CD1c-positive myeloid dendritic cell (primary cell): ENCODE data around the gene CMTR1.
A peak's percentile ranks its signal among the peaks of the same experiment; 100 is the strongest.

Experiments
- DNase-seq: peaks from one replicate; pipeline ENCODE4 v3.0.0-alpha.2; 2016; ENCODE audit errors: extremely low spot score

The CMTR1 gene

DNA sequence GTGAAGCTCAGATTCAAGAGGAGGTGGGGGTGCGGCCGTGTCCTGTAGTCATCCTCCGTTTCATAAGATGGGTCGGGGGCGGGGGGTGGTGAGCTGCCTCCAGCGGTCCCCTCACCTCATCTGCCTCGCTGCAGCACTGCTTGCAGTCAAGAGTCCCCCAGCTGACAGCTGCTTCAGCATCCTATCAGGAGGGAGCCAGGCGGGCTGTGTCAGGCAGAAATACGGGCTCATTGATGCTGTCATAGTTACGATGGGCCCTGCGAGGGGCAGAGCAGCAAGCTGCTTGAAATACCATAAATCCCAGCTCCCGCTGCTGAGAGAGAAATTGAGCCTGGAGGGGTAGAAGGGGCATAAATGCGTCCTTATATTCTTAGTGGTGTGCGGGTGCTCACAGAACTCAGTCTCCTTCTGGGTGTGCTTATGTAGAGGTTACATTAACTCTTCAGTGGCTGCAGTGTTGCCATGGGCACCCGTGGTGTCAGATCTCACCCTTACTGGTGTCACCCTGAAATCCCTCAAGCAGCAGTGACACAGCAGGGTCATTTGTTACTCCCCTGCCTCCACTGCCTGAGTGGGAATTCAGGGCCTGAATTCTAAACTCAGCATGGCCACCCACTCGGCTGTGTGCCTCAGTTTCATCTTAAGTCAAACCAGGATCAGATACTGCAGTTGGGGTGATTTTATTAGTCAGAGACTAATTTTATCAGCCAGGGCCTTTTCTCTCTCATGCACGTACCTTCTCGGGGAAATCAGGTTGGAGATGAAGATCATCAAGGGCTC is 44.8 kb downstream of the CMTR1 start:
- DNase-seq: no peak

GRCh38 chr6:37478827-37479226 is 45.8 kb downstream of the CMTR1 start:
- DNase-seq: no peak

DNA sequence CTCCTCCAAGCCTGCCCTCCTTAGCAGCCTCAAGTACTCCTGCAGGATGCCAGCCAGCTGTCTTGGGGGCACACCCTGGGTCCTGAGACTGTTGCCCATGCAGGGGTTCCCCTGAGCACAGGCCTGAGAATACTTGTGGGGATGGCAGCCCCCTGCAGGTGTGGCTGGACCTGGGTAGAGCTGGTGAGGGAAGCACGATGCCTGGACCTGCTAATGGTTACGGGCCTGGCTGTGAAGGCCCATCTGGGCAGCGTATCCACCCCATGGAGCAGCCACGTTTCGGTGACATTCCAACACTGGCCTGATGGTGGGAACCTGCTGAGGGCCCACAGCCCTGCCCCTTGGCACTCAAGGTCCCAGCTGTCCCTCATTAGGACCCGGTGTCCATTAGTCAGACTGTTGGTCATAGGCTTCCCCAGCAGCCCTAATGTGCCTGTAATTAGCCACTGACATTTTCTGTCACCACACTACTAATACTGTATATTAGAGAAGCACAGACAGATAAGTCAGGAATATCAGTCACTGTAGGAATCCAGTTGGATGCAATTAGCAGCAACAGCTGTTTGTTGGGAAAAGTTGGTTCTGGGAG is 46.3 kb downstream of the CMTR1 start:
- no peak for DNase-seq

- no peak for DNase-seq
Observed at GRCh38 chr6:37480118-37480736, 47.2 kb downstream of the CMTR1 start.

DNA sequence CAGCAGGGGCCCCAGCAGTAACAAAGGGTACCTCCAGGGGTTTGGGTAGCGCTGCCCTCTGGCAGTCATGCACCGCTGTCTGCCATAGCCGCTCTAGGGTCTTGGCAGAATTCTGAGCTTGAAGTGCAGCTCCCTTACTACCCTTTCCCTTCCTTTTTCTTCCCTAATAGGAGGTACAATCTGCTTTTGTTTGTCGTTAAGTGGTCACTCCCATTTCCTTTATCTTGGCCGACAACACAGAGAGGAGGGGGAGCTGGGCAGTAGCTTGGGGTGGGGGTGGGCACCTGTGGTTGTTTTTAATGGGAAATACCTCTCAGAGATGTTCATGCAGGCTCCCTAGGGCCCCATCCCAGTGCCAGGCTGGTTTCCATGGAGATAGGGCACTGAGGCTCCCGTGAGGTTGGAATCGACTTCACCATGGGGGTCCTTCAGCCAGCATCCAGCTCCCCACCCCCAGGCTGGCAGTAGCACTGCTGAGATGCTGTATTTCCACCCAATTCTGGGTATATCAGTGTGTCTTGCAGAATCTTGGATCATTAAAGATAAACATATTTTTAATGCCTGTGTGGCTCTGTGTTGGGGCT is 48.0 kb downstream of the CMTR1 start:
- DNase-seq: no peak

- no peak for DNase-seq
Observed at GRCh38 chr6:37481711-37482605, 48.9 kb downstream of the CMTR1 start.

DNA sequence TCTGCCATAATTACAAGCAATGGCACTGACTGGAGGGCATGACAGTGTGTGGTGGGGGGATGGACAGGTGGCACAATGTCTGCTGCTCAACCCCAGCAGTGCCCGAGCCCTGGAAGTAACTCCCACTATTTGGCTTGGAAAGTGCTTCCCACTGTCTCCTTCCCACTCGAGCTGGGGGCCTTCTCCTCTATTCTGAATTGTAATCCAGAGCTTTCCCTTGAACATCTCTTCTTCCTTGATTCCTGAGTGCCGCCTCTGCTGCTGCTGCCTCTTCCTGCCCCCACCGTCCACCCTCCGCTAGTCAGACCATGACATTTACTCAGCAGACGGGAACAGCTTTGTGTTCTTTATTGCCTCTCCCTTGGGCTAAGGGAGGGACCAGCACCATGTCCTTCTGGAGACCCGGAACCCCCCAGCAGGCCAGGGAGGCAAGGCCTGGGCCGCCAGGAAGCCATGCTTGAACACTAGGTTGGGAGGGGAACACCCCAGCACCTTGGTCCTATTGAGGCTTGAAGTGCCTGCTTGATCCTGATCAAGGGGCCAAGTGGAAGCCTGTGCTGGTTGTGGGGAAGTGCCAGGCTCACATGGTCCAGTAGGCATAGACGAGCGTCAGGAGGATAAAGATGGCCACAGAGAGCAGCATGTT is 49.7 kb downstream of the CMTR1 start:
- DNase-seq: no peak

- DNase-seq: no peak
Observed at GRCh38 chr6:37483252-37483901, 50.4 kb downstream of the CMTR1 start.

DNA sequence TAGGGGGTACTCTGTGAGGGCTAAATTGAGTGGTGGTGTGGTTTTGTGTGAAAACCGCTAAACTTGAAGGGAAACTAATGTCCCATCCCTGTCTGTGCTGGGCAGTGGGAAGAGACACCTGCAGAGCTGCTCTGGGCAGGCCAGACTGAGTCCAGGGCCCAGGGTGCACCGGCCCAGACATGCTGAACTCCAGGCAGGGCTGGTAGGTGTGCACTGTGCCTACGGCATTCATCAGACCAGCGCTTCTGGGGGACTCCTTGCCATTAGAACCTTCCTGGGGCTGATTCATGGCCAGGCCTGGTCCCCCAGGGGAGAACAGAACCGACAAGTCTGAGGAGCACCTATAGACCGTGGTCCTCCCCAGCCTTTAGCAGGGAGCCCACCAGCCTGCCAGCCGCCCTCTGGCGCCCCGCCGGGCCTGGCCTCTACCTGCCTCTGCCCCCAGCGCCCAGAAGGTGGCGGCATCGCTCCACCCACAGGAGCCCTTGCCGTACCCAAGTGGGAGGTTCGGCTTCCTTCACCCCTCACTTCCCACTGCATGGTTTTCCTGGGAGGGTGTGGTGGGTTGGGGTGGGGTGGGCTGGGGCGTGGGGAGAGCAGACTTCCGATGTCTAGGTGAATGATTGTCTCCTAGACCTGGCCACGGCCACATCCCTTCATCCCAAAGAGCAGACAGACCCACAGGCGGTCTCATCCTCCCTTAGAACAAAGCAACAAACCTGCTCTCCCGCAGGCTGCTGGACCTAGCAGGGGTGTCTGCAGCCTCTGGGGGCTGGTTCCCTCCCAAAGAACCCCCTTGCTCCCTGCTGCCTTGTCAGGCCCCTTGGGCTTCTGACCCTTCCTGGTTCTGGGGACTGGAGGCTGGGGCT is 51.1 kb downstream of the CMTR1 start:
- DNase-seq: peak; percentile 60

- no peak for DNase-seq
Observed at GRCh38 chr6:37484786-37485170, 51.8 kb downstream of the CMTR1 start.

GRCh38 chr6:37485291-37485702 is 52.3 kb downstream of the CMTR1 start:
- no peak for DNase-seq

GRCh38 chr6:37486121-37486839 is 53.3 kb downstream of the CMTR1 start:
- no peak for DNase-seq

GRCh38 chr6:37487591-37488380 is 54.8 kb downstream of the CMTR1 start:
- no peak for DNase-seq

DNA sequence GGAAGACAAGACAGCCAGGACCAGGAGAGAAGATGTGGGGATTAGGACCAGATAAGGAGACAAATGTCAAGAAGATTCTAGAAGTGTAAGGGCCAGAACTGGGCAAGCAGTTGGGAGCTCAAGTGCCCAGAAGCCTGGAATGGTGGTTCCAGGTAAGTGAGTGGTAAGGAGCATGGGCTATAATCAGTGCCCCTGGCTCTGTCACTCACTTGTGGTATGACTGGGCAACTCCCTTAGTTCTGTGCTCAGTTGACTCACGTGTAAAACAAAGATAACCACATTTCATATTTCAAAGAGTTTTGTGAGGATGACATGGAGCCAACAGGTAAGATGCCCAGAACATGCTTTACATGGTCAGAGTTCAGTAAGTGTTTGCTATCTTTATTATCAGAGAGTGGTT is 55.5 kb downstream of the CMTR1 start:
- DNase-seq: no peak

DNA sequence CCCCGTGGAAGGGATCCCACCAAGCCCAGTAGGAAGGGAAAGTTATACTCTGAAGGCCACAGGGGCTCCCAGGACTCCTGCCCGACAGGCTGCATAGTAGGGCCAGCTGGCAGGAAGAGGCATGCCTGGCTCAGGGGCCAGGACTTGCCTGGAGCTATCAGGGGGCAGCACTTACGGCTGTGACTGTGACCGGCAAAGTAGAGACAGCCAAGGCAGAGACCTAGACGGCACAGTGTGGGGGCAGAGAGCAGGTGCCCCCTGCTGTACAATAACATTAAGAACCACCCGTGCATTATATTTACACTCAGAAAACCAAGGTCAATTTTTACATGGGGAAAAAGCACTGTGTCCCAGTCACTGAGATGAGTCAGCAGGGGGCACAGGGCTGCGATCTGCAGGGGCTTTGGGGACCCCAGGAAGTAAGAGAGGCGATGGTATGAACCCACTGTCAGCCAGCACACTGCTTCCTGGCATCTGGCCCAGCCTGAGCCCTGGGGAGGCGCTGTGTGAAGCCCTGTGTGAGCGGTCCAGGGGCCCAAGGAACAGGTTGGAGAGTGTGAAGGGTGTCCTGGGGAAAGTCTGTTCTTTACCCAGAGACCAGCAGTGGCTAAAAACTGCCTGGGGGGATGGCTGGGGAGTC is 56.8 kb downstream of the CMTR1 start:
- DNase-seq: no peak

- no peak for DNase-seq
Observed at GRCh38 chr6:37490536-37491170, 57.6 kb downstream of the CMTR1 start.

GRCh38 chr6:37491171-37491829 is 58.3 kb downstream of the CMTR1 start:
- no peak for DNase-seq
